GM12872 (cell line): ENCODE measurements around the gene TMEM170A.

ENCODE experiments used
- TF ChIP-seq, protein P1 (sequence below): IDR thresholded peaks from 3 replicates; pipeline ENCODE4 v1.5.1; 2011; ENCODE audit warnings: low read depth, mild to moderate bottlenecking, low read length, moderate library complexity; ENCODE audit not compliant: insufficient read depth

TMEM170A gene

GRCh38 chr16:75495076-75495674 lies 30.7 kb upstream of the TMEM170A start, which contains the start of gene CHST6:
TSS of gene CHST6 (minus strand) at chr16:75495441. CDS start at chr16:75479828, 15,613 bp downstream.
- TF ChIP-seq, protein P1, sequence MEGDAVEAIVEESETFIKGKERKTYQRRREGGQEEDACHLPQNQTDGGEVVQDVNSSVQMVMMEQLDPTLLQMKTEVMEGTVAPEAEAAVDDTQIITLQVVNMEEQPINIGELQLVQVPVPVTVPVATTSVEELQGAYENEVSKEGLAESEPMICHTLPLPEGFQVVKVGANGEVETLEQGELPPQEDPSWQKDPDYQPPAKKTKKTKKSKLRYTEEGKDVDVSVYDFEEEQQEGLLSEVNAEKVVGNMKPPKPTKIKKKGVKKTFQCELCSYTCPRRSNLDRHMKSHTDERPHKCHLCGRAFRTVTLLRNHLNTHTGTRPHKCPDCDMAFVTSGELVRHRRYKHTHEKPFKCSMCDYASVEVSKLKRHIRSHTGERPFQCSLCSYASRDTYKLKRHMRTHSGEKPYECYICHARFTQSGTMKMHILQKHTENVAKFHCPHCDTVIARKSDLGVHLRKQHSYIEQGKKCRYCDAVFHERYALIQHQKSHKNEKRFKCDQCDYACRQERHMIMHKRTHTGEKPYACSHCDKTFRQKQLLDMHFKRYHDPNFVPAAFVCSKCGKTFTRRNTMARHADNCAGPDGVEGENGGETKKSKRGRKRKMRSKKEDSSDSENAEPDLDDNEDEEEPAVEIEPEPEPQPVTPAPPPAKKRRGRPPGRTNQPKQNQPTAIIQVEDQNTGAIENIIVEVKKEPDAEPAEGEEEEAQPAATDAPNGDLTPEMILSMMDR: no peak

DNA sequence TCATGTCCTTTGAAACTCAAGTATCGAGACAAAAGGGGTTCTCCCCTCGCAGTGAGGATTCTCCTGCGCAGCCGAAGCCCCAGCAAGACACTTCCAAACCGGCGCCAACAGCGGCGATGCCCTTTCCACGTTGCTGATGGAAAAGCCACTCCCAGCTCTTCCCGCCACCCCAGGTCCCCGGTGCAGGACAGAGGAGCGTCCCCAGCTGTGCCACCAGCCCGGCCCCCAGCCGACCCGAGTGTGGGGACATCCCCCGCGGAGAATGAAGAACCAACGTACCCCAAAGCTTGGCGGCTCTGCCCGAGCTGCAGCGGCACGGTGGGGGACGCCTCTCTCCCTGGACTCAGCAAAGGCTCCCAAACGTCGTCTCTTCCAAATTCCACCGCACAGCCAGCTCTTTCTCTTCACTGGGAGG lies 30.2 kb upstream of the TMEM170A start:
- TF ChIP-seq, protein P1: no peak

DNA sequence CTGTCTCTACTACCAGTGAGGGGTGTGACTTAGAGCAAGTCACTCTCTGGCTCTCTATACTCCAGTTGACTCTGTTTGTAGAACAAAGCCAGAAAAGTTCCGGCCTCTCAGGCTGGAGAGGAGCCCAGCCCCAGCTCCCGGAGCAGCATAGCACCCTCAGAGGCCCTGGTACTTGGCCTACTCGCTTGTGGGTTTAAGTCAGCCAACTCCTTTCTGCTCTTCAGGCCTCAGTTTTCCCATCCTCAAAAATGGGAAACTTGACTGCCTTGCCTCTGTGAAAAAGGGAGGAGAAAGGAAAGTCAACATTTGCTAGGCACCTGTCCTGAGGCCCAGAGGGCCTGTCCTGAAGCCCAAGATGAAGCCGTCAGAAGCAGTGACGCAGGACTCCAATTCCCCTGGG lies 29.7 kb upstream of the TMEM170A start:
- TF ChIP-seq, protein P1: no peak

DNA sequence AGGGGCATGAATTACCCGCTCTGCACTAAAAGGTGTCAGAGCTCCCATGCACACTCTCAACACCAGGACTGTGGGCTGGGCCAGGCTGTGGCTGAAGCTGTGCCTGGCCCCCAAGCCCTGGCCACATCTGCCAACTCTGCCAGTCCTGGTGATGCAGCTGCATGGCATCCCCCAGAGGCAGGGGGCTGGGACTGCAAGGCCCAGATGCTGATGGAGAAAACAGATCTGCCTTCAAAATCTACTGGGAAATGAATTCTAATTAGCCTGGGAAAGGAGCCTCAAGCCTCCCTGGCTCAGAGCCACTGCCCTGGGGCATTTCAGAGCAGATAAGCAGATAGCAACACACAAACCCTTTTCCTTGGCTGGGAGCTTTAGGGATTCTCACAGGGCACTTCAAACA lies 27.4 kb upstream of the TMEM170A start:
- TF ChIP-seq, protein P1: peak; percentile 57

DNA sequence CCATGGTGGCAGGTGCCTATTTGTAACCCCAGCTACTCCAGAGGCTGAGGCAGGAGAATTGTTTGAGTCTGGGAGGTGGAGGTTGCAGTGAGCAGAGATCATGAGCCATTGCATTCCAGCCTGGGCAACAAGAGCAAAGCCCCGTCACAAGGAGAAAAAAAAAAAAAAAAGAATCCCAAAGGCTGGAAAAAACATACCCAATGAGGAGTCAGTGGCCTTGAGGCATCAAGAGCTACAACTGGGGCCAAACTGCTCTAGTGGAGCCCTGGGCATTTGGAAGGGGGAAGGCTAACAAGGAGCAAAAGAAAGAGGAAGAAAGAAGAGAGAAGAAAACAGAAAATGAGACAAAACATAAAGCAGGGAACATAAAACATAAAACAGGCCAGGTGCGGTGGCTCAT lies 23.8 kb upstream of the TMEM170A start:
- TF ChIP-seq, protein P1: no peak

DNA sequence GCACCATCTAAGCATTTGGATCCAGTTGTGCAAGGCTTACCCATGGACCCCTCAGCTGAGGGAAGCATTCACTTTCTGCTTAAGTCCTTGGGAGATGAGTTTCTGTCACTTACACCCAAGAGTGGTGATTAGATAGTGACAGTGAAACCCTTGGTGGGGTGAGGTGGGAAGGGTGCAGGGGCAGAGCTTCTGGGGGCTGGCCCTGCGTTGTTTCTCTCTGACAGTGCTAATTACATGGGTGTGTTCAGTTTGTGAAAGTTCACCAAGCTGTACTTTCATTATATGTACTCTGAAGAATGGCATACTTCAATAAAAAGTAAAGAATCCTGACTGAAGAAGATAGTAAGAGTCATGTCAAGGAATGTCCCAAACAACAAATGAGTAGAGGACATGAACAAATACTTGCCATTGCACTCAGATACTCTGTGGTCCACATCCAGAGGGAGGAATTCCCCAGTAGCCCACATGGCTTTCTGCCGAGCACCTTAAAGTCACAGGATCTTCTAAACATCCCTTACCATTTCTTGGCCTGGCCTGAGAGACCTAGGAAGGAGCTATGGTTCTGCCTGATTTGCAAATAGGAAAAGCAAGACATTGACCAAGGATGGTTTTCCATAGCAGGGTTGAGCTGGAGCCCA lies 22.3 kb upstream of the TMEM170A start:
- TF ChIP-seq, protein P1: no peak

DNA sequence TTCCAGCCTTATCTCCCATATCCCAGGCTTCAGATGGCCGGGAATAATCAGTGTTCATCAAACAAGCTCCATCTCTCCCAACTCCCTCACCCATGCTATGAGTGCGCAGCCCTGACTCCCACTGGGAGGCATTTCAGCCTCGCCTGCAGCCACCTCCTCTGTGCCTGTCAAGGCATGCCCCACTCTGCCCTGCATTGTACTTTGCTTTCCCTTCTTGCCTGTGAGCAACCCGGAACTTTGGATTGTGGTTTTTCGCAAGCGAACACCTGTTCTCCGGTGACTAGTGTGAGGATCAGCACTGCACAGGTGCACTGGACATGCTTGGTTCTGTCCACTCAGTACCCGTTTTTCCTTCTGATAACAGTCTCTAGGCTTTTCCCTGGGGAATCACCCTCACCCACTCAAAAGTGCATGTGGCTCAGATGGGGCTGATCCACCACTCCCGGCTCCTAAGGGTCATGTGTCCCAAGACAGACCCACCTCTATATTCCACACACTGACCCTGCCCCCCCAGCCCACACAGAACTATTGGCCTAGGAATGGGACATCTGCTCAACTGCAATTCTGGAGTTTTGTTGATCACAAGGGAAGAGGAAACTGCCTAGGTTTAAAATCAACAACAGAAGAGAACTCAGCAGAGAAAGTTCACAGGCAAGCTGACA lies 21.7 kb upstream of the TMEM170A start:
- TF ChIP-seq, protein P1: no peak
